OCI-M2 (cell line): ENCODE results near the gene PSMD3.
"Not testable (repeated sequence)": the region's sequence is repeated elsewhere in the genome, so short reads cannot be mapped to it uniquely, and the experiment has no call there.

Experiments
- DNase-seq: peaks from one replicate; lab custom pipeline; 2025; ENCODE audit not compliant: unreplicated experiment; lab: John Stamatoyannopoulos, UW

Gene PSMD3

GRCh38 chr17:39980351-39981206 is at the start of gene PSMD3:
Gene PSMD3, plus strand, starts transcription at chr17:39980807. Its CDS starts 164 bp downstream, at chr17:39980971.
- peak; percentile 92 for DNase-seq

DNA sequence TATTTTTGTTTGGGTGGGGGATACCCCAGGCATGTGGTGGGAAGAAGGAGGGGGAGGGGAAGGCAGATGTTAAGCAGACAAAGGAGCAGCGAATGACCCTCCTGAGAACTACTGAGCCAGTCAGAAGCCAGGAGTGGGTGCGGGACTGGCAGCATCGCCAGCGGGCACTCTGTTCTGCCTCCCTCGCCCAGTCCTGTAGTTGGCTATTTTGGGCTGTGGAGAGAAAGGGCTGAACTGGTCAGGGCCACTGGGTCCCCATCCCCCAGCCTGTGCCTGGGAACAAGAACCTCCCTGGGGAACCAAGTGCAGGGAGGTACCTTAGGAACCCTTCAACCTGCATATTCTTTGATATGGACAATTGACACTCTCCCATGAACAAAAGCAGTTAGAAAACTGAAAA is 46.7 kb upstream of the PSMD3 start:
- no peak for DNase-seq

- no peak for DNase-seq
Measured at GRCh38 chr17:39934324-39934723, 46.3 kb upstream of the PSMD3 start.

DNA sequence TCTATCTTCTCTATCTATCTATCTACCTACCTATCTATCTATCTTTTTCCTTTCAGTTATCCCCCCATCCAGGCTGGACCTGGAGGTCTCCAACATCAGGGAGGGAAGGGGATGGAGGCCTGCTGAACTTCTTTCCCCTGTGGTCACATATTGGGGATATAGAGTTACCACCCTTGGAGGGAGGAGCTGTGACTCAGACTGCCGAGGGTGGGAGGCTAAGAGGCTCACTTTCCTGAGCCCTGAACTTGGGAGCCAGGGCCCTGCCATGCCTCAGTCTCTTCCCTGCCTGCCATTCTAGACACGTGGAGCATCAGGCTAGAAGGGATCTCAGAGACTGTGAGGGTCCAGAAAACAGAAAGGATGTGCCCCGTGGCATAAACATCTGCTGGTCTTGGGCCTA is 44.7 kb upstream of the PSMD3 start:
- no peak for DNase-seq

DNA sequence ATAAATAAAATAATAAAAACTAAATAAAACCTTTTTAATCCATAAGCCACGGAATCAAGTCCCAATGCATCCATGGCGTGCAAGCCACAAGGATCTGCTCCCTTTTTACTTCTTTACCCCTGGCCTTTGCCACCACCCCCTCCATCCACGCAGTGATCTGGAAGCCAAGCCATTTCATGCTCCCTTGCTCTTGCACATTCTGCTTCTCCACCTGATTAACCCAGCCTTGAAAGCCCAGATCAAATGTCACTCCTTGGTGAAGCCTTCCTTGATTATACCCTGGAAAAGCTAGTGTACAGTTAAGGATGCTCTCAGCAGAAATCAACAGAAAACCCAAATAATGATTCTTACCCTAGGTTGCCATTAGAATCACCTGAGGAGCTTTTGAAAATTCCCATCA is 43.2 kb upstream of the PSMD3 start:
- DNase-seq, result no peak

- no peak for DNase-seq
Measured at GRCh38 chr17:39938140-39938869, 42.3 kb upstream of the PSMD3 start.

DNA sequence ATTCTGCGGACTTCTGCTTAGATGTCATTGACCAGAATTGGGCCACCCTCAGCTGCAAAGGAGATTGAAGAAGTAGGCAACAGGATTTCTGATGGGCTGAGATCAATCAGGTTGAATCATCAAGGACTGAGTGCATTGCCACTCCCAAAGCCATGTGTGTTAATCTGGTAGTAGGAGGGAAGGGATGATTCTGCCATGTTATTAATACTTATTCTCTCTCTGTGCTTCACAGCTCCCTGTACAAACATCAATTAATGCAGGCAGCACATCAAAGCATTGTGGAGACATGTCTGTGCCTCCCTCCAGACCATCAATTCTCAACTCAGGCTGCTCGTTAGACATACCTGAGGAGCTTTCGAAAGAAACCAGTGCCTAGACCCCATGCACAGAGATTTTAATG is 41.5 kb upstream of the PSMD3 start:
- DNase-seq, result no peak

DNA sequence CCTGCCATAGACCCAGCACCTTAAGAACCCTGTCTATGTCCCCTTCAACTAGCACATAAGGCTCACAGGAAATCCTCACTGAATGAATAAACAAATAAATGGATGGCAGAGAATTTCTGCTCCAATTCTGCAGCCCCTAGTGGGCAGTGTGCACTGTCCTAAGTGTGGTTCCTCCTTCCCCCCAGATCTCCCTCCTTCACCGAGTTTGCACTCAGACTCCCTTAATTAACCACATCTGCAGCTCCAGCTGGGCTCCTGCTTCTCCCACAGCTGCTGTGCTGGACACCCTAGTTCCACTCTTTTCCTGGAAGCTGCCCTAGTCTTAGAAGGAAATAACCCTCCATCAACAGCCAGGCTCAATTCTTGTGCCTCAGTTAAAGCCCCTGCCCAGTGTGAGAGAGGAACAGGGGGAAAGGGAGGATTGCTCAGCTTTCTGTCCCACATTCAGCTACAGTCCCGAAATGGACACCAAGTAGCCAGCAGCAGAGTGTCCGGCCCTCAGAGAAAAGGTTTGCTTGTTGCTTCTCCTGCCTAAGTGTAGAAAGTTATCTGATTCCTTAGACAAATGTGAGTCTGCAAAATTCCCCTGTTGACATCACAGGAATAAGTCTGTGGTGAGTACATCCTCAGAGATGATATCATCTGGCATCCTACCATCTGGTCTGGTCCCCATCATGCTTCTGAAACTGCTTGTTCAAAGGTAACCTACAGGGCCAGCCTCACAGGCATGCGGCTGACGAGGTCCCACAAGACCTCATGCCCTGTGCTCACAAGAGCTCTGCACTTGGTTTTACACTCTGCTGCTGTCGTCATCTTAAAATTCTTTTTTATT is 40.8 kb upstream of the PSMD3 start:
- no peak for DNase-seq

GRCh38 chr17:39943702-39944392 is 36.8 kb upstream of the PSMD3 start:
- DNase-seq, result no peak

DNA sequence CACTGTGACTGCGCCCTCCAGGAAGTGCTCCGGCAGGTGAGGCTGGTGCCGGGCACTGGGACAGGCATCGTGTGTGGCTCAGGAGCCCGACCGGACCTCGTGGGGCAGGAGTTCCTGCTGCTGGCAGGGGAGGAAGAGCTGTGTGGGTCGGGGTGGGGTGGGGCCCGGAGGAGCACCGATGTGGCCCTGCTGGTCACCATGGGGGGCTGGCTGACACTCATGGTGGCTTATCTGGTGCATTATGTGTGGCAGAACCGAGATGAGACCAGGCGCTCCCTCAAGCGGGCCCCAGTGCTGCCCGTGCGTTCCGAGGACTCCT is 36.3 kb upstream of the PSMD3 start:
- DNase-seq, result no peak

- DNase-seq, result no peak
Measured at GRCh38 chr17:39946551-39947330, 33.9 kb upstream of the PSMD3 start.

- DNase-seq, result not testable (repeated sequence)
Measured at GRCh38 chr17:39948489-39948828, 32.1 kb upstream of the PSMD3 start.

- DNase-seq, result no peak
Measured at GRCh38 chr17:39949028-39949427, 31.6 kb upstream of the PSMD3 start.

- no peak for DNase-seq
Measured at GRCh38 chr17:39950871-39951348, 29.7 kb upstream of the PSMD3 start.

- no peak for DNase-seq
Measured at GRCh38 chr17:39951924-39952679, 28.5 kb upstream of the PSMD3 start.

GRCh38 chr17:39952680-39953470 is 27.7 kb upstream of the PSMD3 start:
- peak; percentile 35 for DNase-seq

DNA sequence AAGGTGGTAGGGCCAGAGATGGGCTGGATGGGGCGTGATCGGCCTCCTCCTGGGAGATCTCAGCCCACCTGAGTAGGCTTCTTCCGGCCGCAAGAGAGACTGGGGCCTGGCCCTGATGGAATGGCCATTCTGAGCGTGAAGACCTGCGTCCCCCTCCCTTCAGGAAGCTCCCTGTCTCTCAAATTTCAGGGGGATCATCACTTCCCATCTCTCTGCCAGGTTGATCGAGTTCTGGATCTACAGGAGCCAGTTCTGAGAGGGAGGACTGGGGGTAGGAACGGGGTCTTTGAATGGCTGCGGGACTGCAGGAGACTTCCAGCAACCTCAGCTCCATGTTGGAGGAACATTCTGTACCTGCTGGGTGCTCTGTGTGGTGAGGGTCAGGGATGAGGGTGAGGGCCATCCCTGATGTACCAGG is 27.1 kb upstream of the PSMD3 start:
- no peak for DNase-seq

DNA sequence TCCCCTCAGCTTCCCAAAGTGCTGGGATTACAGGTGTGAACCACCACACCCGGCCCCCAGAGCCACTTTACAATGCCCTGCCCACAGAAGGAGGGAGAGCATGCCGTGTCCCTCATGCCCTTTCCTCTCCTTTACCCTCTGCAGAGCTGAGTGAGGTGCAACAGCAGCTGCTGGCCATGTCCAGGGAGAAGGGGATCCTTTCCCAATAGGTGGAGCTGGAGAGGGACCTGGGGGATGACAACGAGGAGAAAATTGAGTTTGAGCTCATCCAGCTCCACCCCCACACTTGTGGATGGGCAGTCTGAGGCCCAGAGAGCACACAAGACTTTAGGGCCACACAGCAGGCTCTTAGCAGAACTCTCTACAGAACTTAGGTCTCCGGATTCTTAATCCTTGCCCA is 25.7 kb upstream of the PSMD3 start:
- DNase-seq, result no peak
